Activated CD4-positive, alpha-beta T cell treated with anti-CD3 and anti-CD28 coated beads, Interleukin-2, amount 10 ng/mL, durations not matched to agents 7 days and 5 days (primary cell): ENCODE data around the gene HOXB4. TPM values are rescaled to one million over a fixed set of nuclear protein-coding genes. Genes with fewer than 3 reads are reported as not detected.

Experiments
- CTCF ChIA-PET: fragments of 350-600 bp; sonication (Branson Sonifier 250); formaldehyde crosslinking; loops from one replicate; lab custom pipeline; 2021; ENCODE audit warnings: antibody characterized with exemption; lab: Charles Lee
- POLR2A ChIA-PET: fragments of 350-600 bp; sonication (Branson Sonifier 250); formaldehyde crosslinking; loops from one replicate; lab custom pipeline; 2021; ENCODE audit warnings: antibody characterized with exemption; lab: Charles Lee
- DNase-seq: peaks from one replicate; pipeline ENCODE4 v3.0.0-alpha.2; 2020
- H3K27ac Mint-ChIP-seq: one replicate; pipeline ENCODE4 v1.8.0; 2021; ENCODE audit warnings: mild to moderate bottlenecking, moderate library complexity, mixed read lengths
- H3K27me3 Mint-ChIP-seq: one replicate; pipeline ENCODE4 v1.8.0; 2021; ENCODE audit warnings: mixed read lengths
- H3K36me3 Mint-ChIP-seq: one replicate; pipeline ENCODE4 v1.8.0; 2021; ENCODE audit warnings: low read depth, mixed read lengths
- H3K4me1 Mint-ChIP-seq: one replicate; pipeline ENCODE4 v1.8.0; 2021; ENCODE audit warnings: mixed read lengths
- H3K4me3 Mint-ChIP-seq: one replicate; pipeline ENCODE4 v1.8.0; 2021; ENCODE audit warnings: mild to moderate bottlenecking, moderate library complexity, mixed read lengths
- H3K9me3 Mint-ChIP-seq: one replicate; pipeline ENCODE4 v1.8.0; 2021; ENCODE audit warnings: mixed read lengths
- total RNA-seq, 2 experiments: library from RNA; stranded (reverse); gene quantifications; one replicate each; pipeline ENCODE4 v1.2.3, GENCODE V29; 2021

The HOXB4 gene
- total RNA-seq, 2 experiments from 2014 or later = 3.3 to 3.6 TPM

DNA sequence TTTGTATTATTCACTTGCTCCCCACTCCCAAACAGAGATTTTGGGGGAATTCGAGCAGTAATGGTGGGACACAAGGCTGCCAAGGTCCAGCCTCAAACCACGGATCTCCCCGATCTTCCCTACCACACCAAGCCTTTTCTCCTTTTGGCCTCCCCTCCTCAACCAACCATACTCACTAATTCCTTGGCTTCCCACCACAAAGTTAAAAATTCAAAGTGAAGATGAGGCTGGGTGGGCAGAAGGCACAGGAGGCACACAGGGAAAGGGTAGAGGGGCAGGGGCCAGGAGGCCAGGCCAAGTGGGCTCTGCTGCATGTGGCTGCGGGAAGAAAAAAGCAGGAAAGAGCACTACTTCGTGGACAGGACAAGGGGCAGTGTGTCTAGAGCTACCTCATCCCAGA, 15.2 kb downstream of the HOXB4 start:
- no peak for DNase-seq
- CTCF ChIA-PET = interaction anchor here (1.7 kb wide), 1 partner anchor 7 kb away, joined by 4 read pairs; no protein-coding TSS in a partner anchor
- H3K27ac Mint-ChIP-seq = no peak overlapping the region
- no peaks in the 10 kb centered on the region for H3K9me3 Mint-ChIP-seq
- H3K36me3 Mint-ChIP-seq = no peaks in the 10 kb centered on the region
- no peak overlapping the region for H3K4me3 Mint-ChIP-seq
- H3K27me3 Mint-ChIP-seq = peaks cover 27% of the 10 kb centered on the region
- POLR2A ChIA-PET = no interaction called here
- H3K4me1 Mint-ChIP-seq = peaks cover 2% of the 10 kb centered on the region

DNA sequence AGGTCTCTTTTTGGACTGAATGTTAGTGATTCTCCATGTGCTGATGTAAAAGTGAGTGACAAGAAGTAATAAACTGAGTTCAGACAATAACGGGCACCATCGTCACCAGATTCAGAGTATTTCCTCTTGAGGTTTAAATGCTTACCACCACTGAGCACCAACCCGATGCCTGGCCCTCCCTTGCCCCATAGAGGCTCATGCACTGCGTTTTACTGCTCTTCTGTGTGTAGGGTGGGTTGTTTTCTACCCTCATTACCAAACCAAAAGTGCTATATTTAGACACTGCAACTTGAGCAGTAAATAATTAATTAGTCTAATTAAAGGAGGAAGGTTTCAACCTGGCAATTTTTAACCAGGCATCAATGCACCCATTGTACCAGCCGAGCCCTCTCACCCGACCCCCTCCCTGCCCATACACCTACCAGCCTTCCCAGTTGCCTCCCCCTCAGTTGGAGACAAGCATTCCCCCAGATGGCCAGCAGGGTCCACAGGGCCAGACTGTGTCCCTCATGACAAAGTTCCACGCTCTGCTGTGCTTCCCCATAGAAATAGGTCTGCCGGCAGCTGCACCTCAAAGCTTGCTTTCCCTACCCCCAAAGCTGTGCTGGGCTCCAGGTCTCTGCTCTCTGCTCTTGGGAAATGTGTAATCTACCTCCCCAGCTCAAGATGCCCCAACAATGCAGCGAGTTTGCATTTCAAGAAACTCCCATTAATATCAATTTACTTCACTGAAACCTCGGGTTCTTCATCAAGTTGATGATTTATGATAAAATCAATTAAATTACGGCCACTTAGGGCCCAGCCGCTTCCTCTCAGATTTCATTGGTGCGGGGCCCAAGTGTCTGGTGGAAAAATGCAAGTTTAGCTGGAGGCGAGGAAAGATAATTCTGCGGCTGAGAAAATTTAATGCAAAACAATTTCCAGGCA, 16.0 kb downstream of the HOXB4 start:
- H3K9me3 Mint-ChIP-seq = no peaks in the 10 kb centered on the region
- DNase-seq = no peak
- peaks cover 2% of the 10 kb centered on the region for H3K4me1 Mint-ChIP-seq
- H3K4me3 Mint-ChIP-seq = no peak overlapping the region
- no peak overlapping the region for H3K27ac Mint-ChIP-seq
- ChIA-PET CTCF (interaction anchor here (1.7 kb wide), 1 partner anchor 8 kb away, joined by 4 read pairs; no protein-coding TSS in a partner anchor), POLR2A (no interaction called here)
- no peaks in the 10 kb centered on the region for H3K36me3 Mint-ChIP-seq
- peaks cover 33% of the 10 kb centered on the region for H3K27me3 Mint-ChIP-seq

DNA sequence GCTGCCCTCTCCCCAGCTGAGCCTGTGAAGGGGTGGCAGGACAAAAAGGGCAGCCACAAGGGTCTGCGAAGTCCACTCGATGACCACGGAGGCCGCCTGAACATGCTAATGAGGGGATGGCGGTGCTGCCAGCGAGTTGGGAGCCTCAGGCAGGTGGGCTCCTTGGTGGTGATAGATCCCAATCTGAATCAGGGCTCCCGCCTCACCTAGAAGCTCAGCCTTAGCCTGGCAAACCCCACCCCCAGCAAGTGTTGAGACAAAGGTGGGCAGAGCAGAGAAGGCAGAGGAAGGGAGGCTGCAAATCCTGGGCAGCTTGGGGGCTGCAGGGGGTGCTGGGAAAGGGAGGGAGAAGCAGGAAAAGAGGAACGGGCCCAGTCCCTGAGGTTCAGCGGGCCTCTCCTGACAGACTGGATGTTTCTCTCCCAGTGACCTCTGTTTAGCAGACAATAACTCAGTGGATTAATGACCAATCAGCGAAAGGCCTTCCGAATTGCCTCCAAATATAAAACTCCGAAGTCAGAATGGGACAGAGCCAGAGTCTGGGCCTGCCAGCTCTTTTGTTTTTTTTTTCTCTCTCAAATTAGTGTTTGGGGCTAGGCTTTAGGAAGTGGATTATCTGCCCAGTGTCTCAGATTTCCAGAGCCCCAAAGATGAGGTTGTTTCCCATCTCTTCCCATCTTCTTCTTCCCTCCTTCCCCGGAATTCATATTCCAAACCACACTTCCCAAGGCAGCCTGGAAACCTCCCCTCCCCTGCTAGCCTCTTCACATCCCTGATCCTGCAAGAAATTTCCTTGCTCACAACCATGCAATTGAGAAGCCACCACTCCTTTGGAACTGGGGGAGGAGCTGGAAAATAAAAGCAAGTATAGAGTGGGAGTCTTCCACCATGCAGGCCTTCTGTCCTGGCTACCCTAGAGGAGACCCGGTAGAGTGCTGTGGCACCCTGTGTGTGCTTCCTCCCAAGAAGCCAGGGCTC, 18.0 kb downstream of the HOXB4 start:
- Mint-ChIP-seq H3K4me3 (no peak overlapping the region), H3K36me3 (no peaks in the 10 kb centered on the region), H3K27me3 (peaks cover 51% of the 10 kb centered on the region), H3K27ac (no peak overlapping the region), H3K9me3 (no peaks in the 10 kb centered on the region), H3K4me1 (peaks cover 4% of the 10 kb centered on the region)
- ChIA-PET POLR2A (no interaction called here), CTCF (interaction anchor here (1.3 kb wide), 1 partner anchor 45 kb away, joined by 5 read pairs; no protein-coding TSS in a partner anchor)
- no peak for DNase-seq

DNA sequence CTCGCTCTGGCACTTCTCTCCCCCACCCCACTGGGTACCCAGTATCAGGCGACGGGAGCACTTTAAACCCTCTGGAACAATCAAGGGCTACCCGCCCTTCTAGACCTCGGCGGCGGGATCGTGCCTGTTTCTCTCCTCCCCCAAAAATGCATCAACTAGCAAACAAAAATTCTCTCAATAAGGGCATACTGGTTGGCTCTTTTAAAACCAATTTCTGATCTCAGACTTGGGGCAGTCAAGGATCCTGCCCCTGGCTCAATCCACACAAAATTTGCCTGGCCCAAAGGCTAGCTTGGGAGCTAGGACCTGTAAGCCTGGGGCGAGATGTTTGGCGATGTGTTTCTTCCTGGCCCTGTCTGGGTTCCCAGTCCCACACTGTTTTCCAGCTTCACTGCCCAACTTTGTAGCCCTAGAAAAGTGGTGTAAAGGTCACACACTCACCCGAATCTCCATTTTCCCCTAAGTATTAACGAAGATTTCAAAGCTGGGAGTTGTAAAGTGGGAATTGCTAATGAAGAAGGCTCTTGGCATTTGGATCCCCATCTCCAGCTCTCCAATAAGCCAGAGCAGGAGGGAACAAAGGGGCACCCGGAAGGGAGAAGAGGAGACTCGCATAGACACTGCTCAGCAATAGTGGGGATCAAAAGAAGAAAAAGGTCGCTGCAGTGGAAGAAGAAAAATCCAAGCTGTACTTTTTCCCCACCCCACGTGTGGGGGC, 18.9 kb downstream of the HOXB4 start:
- H3K27ac Mint-ChIP-seq = no peak overlapping the region
- no peak for DNase-seq
- ChIA-PET POLR2A (no interaction called here), CTCF (interaction anchor here (1.3 kb wide), 1 partner anchor 44 kb away, joined by 5 read pairs; no protein-coding TSS in a partner anchor)
- H3K4me3 Mint-ChIP-seq = no peak overlapping the region
- H3K9me3 Mint-ChIP-seq = no peaks in the 10 kb centered on the region
- H3K36me3 Mint-ChIP-seq = no peaks in the 10 kb centered on the region
- H3K27me3 Mint-ChIP-seq = peaks cover 54% of the 10 kb centered on the region
- H3K4me1 Mint-ChIP-seq = peaks cover 6% of the 10 kb centered on the region

DNA sequence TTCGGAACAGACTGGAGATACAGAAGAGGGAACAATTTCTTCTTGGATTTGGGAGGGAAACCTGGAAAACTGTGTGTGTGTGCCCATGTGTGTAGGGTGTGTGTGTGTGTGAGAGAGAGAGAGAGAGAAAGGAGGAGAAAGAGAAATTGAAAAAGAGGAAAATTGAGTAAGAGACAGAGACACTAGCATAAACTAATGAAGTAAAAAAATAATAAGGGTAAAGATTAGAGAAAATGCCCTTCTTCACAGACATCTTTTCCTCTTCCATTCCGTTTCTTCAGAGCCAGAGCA, 19.4 kb downstream of the HOXB4 start:
- CTCF ChIA-PET = no interaction called here
- no peak for DNase-seq
- Mint-ChIP-seq H3K4me1 (peaks cover 6% of the 10 kb centered on the region), H3K4me3 (no peak overlapping the region), H3K9me3 (no peaks in the 10 kb centered on the region), H3K27me3 (peaks cover 57% of the 10 kb centered on the region), H3K36me3 (no peaks in the 10 kb centered on the region), H3K27ac (no peak overlapping the region)
- POLR2A ChIA-PET = no interaction called here

DNA sequence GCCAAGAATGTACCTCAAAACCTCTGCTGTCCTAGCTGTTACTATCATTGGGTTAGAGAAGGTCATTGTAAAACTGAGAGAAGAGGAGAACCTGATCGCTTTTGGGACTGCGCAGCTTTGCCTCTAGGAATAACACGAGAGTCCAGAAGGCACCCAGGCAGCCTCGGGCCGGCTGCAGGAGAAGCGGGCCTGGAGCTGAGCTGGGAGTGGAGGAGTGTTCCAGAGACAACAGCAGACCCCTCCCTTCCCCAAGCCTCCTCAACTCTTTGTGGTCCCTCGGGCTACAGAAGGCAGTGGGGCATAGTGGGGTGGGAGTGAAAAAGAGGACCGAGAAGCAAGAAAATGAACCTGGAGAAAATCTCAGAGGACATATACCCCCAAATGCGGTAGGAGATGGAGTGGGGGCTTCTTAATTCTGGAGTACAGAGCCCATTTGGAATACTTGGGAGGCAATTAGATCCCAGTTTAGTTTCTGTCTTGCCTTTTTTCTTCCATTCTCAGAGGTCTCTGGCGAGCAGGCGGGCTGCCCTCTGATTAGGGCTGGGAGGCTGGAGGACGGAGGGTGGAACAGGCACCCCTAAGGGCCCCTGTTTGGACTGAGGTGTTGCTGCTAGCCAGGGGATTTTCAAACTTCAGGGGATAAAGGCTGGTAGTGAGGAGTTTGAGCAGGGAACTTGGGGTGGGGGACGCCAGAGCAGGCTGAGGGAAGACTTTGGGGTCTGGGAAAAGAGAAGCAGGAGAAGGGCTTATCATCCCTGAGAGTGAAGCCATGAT, 19.9 kb downstream of the HOXB4 start:
- Mint-ChIP-seq H3K36me3 (no peaks in the 10 kb centered on the region), H3K27ac (no peak overlapping the region), H3K27me3 (peaks cover 56% of the 10 kb centered on the region), H3K9me3 (no peaks in the 10 kb centered on the region), H3K4me3 (no peak overlapping the region), H3K4me1 (peaks cover 6% of the 10 kb centered on the region)
- DNase-seq = no peak
- ChIA-PET CTCF (interaction anchor here (1.5 kb wide), 1 partner anchor 9 kb away, joined by 3 read pairs; no protein-coding TSS in a partner anchor), POLR2A (no interaction called here)

DNA sequence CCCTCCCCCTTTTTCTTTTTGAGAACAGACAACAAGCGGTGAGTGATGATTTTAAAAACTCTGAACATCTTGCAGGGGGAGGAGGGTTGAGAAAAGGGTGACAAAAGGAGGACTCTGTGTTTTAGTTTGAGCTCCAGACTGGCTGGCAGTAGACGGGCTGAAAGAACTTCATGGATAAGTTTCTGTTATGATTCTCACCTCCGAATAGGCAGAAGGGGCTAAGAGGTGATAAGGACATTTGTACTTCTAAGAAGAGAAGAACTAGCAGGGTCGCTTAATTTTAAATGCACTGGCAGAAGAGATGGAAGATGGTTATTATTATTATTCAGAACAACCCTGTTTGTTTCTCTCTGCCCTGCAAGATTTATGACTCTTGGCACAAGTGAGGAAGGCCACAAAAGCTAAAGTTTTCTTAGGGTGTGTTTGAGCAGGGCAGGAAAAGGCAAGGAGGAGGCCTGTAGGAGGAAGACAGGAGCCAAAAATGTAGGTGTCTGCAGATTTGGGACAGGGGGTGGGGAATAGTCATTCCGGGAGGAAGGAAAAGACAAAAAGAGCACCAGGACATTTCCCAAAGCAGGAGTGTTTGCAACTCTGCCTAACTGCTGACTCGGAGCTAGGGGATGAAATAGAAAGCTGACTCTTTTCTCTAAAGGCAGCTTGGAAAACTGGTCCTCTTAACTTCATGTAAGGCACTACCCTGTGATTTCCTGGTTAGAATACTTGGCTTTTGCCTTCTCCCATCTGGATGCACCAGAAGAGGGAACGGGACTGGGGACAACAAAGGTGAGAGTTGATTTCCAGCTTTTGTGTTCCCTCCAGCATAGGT, 21.4 kb downstream of the HOXB4 start:
- CTCF ChIA-PET = interaction anchor here (0.6 to 1.7 kb wide), 5 partner anchors 8 to 205 kb away, joined by 3 to 5 read pairs (median 3); no protein-coding TSS in a partner anchor
- DNase-seq = no peak
- H3K4me1 Mint-ChIP-seq = peaks cover 6% of the 10 kb centered on the region
- no peak overlapping the region for H3K4me3 Mint-ChIP-seq
- no peak overlapping the region for H3K27ac Mint-ChIP-seq
- no peaks in the 10 kb centered on the region for H3K9me3 Mint-ChIP-seq
- POLR2A ChIA-PET = no interaction called here
- H3K36me3 Mint-ChIP-seq = no peaks in the 10 kb centered on the region
- H3K27me3 Mint-ChIP-seq = peaks cover 53% of the 10 kb centered on the region

DNA sequence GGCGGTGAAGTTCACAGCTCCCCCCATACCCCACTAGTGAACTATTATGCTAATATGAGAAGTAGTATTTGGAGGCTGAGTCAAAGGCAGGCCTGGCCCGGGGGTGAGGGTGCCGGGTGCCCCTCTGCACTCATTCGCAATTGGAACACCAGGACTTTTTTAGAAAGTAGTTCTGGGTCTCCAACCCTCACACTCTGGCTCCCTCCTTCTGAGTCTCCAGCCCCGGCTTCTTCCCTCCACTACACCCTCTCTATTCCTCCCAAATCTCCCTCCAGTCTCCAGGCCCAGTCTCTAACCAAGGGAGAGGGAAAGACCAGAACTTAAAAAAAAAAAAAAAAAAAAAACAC, 21.9 kb downstream of the HOXB4 start:
- Mint-ChIP-seq H3K27me3 (peaks cover 53% of the 10 kb centered on the region), H3K4me3 (no peak overlapping the region), H3K4me1 (peaks cover 3% of the 10 kb centered on the region), H3K9me3 (no peaks in the 10 kb centered on the region), H3K36me3 (no peaks in the 10 kb centered on the region), H3K27ac (no peak overlapping the region)
- CTCF ChIA-PET = interaction anchor here (0.6 to 1.7 kb wide), 6 partner anchors 27 to 205 kb away, joined by 3 to 5 read pairs (median 4); no protein-coding TSS in a partner anchor
- no peak for DNase-seq
- POLR2A ChIA-PET = no interaction called here

DNA sequence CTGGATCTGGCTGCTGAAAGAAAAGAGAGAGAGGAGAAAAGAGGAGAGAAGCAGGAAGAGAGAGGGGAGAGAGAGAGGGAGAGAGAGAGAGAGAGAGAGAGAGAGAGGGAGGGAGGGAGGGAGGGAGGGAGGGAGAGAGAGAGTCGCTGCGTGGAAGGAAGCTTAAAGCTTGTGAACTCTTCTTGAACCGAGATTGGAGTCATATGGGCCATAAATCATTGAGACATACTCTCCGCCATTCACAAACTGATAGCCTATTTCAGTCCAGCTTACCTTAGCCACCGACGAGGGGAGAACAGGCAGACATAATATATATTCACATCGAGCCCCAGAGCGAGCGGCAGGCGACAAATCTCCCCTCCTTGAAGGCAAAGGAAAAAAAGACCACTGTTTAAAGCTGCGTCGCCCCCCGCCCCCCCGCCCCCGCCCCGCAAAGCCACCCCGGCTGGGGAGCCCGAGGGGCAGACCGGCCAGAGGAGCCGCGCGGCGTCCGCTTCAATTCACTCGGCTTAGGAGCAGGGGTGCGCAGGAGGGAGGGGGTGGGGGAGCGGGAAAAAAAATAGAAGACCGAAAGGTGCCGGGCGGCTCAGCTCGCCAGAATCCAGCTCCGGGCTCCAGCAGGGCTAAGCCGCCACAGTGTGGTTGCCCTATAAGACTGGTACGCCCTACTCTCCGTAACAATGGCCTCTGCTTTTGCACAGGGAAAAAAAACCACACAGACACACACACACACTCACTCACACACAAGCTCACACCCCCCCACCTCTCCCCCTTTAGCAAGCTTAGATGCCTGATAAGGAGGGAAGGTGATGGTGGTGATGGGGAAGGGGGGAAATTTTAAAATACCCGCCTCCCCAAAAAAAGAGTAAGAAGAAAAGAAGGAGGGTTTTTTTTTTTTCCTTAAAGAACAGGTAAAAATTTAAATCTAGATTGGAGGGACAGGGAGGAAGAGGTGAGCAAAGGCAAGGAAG, 22.6 kb downstream of the HOXB4 start:
- peaks cover 3% of the 10 kb centered on the region for H3K4me1 Mint-ChIP-seq
- peaks cover 53% of the 10 kb centered on the region for H3K27me3 Mint-ChIP-seq
- H3K36me3 Mint-ChIP-seq = no peaks in the 10 kb centered on the region
- ChIA-PET POLR2A (interaction anchor here (0.6 kb wide), 1 partner anchor 11 kb away, joined by 3 read pairs; no protein-coding TSS in a partner anchor), CTCF (interaction anchor here (0.6 to 1.7 kb wide), 5 partner anchors 9 to 204 kb away, joined by 3 to 8 read pairs (median 4); no protein-coding TSS in a partner anchor)
- DNase-seq = no peak
- H3K9me3 Mint-ChIP-seq = no peaks in the 10 kb centered on the region
- peak overlapping the region; percentile 5 for H3K27ac Mint-ChIP-seq
- peak overlapping the region; percentile 50 for H3K4me3 Mint-ChIP-seq
